Measurements from ENCODE around the gene DIO2. TPM values are rescaled to one million over a fixed set of nuclear protein-coding genes. Genes with fewer than 3 reads are reported as not detected.

DIO2 gene
- total RNA-seq, 1 experiment from 2014 or later: 0.04 TPM

DNA sequence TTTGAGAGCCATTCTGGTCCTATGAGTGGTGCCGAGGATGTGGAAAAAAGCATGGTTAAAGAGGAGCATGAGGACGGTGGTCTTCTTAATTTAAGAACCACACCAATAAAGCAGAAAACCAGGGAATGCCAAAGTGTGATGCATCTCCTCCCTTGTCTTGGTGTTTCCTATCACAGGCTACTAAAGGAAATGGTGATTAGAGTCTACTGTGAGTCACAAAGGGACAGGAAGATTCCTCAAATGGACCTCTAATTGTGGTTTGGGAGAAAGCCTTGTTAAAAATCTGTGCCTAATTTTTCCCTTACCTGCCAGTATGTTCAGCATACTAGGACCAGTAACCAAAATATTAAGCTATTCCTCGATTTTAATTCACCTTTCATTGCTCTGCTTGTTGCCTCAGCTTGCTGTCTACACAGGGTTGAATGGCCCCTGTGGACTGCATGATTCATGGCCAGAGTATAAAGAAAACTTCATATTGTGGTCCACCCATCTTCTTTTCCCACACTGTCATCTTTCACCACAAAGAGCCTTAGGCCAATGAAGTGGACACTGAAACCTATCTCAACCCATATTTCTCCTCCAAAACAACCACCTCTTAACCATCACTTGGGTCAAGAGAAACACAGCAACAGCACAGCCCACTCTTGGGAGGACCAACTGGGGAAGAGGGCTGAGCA, 38.8 kb downstream of the DIO2 start:
- H3K27me3 Mint-ChIP-seq (ENCODE audit: low read depth): no peaks in the 10 kb centered on the region
- DNase-seq (ENCODE audit: low spot score) (no peak), ATAC-seq (no peak)
- no peak overlapping the region for H3K27ac Mint-ChIP-seq
- TF ChIP-seq, protein P1, sequence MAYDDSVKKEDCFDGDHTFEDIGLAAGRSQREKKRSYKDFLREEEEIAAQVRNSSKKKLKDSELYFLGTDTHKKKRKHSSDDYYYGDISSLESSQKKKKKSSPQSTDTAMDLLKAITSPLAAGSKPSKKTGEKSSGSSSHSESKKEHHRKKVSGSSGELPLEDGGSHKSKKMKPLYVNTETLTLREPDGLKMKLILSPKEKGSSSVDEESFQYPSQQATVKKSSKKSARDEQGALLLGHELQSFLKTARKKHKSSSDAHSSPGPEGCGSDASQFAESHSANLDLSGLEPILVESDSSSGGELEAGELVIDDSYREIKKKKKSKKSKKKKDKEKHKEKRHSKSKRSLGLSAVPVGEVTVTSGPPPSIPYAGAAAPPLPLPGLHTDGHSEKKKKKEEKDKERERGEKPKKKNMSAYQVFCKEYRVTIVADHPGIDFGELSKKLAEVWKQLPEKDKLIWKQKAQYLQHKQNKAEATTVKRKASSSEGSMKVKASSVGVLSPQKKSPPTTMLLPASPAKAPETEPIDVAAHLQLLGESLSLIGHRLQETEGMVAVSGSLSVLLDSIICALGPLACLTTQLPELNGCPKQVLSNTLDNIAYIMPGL (CRISPR knock-in tag; IDR thresholded peaks at IDR 0.05): no peak
- TF ChIP-seq ZNF532 (CRISPR knock-in tag; IDR thresholded peaks at IDR 0.05; ENCODE audit: borderline replicate concordance) (no peak), SMAD4 (CRISPR knock-in tag; IDR thresholded peaks at IDR 0.05) (no peak), ZNF281 (CRISPR knock-in tag; IDR thresholded peaks at IDR 0.05) (no peak), USF1 (CRISPR knock-in tag; IDR thresholded peaks at IDR 0.05) (no peak), ZNF263 (CRISPR knock-in tag; IDR thresholded peaks at IDR 0.05; ENCODE audit: low read depth) (no peak), MXD4 (CRISPR knock-in tag; IDR thresholded peaks at IDR 0.05; ENCODE audit: borderline replicate concordance) (no peak), HMGA2 (CRISPR knock-in tag; IDR thresholded peaks at IDR 0.05) (no peak), ZNF396 (CRISPR knock-in tag; IDR thresholded peaks at IDR 0.05; ENCODE audit: borderline replicate concordance) (no peak), ZNF219 (CRISPR knock-in tag; IDR thresholded peaks at IDR 0.05; ENCODE audit: borderline replicate concordance) (no peak), EMX1 (CRISPR knock-in tag; IDR thresholded peaks at IDR 0.05) (no peak)
- TF ChIP-seq, protein P2, sequence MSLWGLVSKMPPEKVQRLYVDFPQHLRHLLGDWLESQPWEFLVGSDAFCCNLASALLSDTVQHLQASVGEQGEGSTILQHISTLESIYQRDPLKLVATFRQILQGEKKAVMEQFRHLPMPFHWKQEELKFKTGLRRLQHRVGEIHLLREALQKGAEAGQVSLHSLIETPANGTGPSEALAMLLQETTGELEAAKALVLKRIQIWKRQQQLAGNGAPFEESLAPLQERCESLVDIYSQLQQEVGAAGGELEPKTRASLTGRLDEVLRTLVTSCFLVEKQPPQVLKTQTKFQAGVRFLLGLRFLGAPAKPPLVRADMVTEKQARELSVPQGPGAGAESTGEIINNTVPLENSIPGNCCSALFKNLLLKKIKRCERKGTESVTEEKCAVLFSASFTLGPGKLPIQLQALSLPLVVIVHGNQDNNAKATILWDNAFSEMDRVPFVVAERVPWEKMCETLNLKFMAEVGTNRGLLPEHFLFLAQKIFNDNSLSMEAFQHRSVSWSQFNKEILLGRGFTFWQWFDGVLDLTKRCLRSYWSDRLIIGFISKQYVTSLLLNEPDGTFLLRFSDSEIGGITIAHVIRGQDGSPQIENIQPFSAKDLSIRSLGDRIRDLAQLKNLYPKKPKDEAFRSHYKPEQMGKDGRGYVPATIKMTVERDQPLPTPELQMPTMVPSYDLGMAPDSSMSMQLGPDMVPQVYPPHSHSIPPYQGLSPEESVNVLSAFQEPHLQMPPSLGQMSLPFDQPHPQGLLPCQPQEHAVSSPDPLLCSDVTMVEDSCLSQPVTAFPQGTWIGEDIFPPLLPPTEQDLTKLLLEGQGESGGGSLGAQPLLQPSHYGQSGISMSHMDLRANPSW (CRISPR knock-in tag; conservative IDR thresholded peaks at IDR 0.05; ENCODE audit: low read depth): no peak
- TF ChIP-seq, protein P3, sequence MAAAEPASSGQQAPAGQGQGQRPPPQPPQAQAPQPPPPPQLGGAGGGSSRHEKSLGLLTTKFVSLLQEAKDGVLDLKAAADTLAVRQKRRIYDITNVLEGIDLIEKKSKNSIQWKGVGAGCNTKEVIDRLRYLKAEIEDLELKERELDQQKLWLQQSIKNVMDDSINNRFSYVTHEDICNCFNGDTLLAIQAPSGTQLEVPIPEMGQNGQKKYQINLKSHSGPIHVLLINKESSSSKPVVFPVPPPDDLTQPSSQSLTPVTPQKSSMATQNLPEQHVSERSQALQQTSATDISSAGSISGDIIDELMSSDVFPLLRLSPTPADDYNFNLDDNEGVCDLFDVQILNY (CRISPR knock-in tag; IDR thresholded peaks at IDR 0.05): no peak
- H3K9me3 Mint-ChIP-seq: peaks cover 54% of the 10 kb centered on the region
- ChIA-PET CTCF (no interaction called here), POLR2A (no interaction called here)
- peaks cover 12% of the 10 kb centered on the region for H3K4me1 Mint-ChIP-seq
- peaks cover 10% of the 10 kb centered on the region for H3K36me3 Mint-ChIP-seq
- H3K4me3 Mint-ChIP-seq: no peak overlapping the region

All from WTC11 (cell line).